ENCODE results near the gene OSBPL7.
"Not testable (repeated sequence)": the region's sequence is repeated elsewhere in the genome, so short reads cannot be mapped to it uniquely, and the experiment has no call there.

The OSBPL7 gene

GRCh38 chr17:47804461-47804860 lies 17.1 kb downstream of the OSBPL7 start:
- no peak for DNase-seq

GRCh38 chr17:47803751-47804150 lies 17.8 kb downstream of the OSBPL7 start:
- no peak for DNase-seq

DNA sequence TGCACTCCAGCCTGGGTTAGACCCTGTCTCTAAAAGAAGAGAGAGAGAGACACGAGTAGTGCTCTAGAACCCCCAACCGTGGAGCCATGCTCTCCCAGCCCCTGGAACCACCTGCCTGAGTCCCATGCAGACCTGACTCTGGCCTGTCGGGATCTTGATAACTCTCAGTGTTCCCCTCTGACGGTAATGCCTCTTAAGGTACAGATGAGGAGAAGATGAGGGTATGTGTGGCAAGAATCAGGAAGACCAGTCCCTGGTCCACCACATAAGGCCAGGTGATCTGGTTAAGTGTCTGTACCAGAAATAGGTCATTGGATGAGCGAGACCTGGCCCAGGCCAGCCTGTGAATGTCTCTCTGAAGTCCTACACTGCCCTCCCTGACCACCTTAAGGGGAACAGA lies 18.4 kb downstream of the OSBPL7 start:
- DNase-seq, result no peak

DNA sequence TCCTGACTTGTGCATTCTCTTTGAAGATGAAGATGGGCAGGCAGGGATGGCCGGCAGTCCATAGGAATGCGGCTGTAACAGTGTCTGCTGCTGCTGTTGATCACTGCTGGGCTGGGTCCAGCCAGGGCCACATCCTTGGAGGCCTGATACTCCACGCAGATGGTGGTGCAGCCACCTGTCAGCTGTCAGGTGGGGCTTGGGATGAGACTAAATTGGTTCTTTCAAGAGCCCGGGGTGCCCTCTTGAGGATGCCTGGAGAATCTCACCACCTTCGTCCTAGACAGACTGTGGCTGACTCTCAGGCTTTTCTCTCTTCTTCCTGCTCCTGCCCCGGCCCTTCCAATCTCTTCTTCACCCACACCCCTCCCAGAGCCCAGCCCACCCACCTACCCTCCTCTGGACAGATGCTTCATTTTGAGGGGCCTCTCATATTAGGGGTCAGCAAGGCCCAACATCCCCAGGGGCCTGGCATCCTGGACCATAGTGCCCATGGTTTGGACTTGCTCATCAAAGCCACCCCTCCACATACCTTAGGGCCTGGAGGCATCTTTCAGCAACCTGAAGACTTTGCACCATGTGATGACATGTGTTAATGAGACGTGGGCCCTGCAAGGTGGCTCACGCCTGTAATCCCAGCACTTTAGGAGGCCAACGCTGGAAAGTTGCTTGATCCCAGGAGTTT lies 19.1 kb downstream of the OSBPL7 start:
- DNase-seq, result peak; percentile 48

DNA sequence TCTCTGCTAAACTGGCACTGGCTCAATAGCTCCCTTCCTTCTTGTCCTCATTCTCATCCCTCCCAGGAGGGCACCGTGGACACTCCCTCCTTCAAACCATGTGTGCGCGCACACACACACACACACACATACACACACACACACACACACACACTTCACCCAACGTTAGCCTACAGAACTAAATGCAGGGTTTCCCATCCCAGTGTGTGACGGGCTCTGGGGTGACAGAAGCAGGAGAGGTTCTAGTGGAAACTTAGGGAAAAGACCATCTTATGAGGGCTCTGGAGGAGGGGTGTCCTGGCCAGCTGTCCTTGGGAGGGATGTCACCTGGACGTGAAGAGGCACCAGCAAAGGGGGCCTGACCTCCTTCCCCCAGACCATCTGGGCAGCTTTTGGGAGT lies 19.7 kb downstream of the OSBPL7 start:
- no peak for DNase-seq

DNA sequence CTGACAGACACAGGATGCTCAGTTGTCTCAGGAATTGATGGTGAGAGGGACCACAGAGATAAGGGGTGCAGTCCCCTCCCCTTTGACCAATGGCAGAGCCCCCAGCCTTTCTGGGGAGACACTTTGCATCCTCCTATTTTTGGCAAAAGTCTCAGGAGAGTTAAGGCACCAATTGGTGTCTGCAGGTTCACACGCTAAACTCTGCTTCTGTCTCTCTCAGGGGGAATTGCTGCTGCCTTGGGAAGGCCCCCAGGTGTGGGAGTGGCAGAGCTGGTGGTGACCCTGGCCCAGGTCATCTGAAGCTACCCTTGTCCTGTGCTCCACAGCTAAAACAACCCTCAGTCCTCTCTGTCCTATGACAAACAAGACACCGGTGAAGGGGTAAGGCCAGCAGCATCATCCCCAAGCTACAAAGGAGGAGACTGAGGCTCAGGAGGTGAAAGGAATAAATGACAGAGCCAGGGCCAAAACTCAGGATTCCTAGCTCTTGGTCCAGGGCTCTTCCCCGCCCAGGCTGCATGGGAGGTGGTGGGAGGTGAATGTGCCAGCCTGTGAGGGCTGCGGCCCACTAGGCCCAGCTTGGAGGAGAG lies 20.3 kb downstream of the OSBPL7 start:
- DNase-seq, result no peak

GRCh38 chr17:47800686-47801085 lies 20.9 kb downstream of the OSBPL7 start:
- DNase-seq, result no peak

GRCh38 chr17:47797797-47798196 lies 23.8 kb downstream of the OSBPL7 start:
- no peak for DNase-seq

DNA sequence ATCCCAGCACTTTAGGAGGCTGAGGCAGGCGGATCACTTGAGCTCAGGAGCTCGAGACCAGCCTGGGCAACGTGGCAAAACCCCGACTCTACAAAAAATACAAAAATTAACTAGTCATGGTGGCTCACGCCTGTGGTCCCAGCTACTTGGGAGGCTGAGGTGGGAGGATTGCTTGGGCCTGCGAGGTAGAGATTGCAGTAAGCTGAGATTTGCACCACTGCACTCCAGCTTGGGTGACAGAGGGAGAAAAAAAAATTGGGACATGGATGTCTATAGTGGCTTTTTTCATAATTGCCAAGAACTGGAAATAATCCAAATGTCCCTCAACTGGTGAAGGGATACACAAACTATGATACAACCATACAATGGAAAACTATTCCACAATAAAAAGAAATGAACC lies 28.6 kb downstream of the OSBPL7 start:
- DNase-seq, result no peak

GRCh38 chr17:47792457-47792856 lies 29.1 kb downstream of the OSBPL7 start:
- no peak for DNase-seq

DNA sequence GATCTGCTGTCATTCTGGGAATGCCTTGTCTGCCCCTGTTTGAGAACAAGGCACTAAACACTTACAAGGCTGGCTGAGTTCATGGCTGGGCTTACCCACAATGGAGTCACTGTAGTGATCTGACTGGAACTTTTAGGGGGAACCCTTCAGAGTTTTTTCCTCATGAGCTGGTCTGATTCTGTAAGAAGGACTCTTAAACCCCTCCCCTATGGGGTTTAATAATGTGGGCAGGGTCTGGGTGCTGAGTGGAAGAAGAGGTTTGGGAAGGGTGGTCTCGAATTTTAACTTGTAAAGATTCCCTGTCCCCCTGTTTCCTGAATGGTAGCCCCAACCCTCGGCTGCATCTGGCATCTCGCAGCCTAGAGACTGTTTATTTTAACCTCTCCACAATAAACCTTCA lies 30.6 kb downstream of the OSBPL7 start:
- DNase-seq, result no peak

GRCh38 chr17:47789611-47790561 lies 31.7 kb downstream of the OSBPL7 start:
- peak; percentile 41 for DNase-seq

DNA sequence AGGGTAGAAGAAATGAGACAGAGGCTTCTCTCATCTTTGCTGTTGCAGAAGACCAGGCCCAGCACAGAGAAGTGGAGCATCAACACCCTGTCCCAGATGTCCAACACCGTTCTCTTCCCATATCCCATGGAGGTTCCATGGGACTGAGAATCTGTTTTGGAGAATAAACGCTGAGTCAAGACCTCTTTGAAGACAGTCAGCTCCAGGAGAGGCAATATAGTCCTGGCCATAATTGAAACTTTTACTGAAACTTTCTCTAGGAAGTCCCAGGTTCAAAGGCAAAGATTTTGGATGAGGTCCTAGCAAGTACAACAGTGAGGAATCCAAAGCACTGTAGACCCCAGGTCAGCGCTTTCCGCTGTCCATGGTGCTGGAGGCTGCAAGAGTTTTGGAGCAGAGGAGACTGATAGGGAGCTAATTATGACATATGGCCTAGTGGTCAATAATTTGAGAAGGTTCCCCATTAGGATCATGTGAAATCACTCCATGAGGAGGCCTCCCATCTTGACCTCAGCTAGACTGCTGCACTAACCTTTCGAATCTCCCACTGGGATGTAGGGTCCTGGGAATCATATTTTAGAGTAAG lies 36.0 kb downstream of the OSBPL7 start:
- DNase-seq, result no peak

- no peak for DNase-seq
These were observed 40.2 kb downstream of the OSBPL7 start for GRCh38 chr17:47781397-47781796.

GRCh38 chr17:47778184-47778635 lies 43.4 kb downstream of the OSBPL7 start:
- DNase-seq, result no peak

- no peak for DNase-seq
These were observed 45.0 kb downstream of the OSBPL7 start for GRCh38 chr17:47776330-47777197.

- DNase-seq, result no peak
These were observed 46.5 kb downstream of the OSBPL7 start for GRCh38 chr17:47774987-47775580.

GRCh38 chr17:47774331-47774730 lies 47.3 kb downstream of the OSBPL7 start:
- no peak for DNase-seq

- DNase-seq, result not testable (repeated sequence)
These were observed 47.9 kb downstream of the OSBPL7 start for GRCh38 chr17:47773649-47774048.

DNA sequence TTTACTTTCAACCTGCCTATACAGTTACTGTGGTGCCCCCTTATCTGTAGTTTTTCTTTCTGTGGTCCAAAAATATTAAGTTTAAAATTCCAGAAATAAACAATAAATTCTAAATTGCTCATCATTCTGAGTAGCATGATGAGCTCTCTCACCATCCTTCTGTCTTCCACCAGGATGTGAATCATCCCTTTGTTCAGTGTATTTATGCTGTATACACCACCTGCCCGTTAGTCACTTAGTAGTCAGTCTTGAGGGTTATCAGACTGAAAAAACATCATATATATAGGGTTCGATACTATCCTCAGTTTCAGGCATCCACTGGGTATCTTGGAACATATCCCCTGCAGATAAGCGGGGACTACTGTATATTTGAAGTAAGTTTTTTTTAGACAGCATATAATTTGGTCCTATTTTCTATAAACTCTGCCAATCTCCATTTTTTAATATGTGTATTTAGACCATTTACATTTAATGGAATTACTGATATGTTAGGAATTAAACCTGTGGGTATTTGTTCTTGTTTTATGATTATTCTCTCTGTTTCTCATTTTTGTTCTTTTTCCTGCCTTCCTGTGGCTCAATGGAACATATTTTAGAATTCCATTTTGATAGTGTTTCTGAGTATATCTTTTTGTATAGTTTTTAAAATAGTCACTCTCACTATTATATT lies 57.5 kb downstream of the OSBPL7 start:
- no peak for DNase-seq

GRCh38 chr17:47762728-47763127 lies 58.9 kb downstream of the OSBPL7 start:
- DNase-seq, result no peak

Measured in stimulated activated naive CD4-positive, alpha-beta T cell treated with Interleukin-2 at 50 U/mL for 16 hours (primary cell).